Stimulated activated CD4-positive, alpha-beta T cell treated with anti-CD3 and anti-CD28 coated beads, Interleukin-4, amount 100 ng/mL, for 48 hours (primary cell): ENCODE data around the gene RNF144A.

ENCODE experiments used
- DNase-seq, 2 donors: peaks; one replicate each; pipeline ENCODE4 v3.0.0-alpha.2; 2020; ENCODE audit warnings: low read depth in 2 of 2

Gene RNF144A

DNA sequence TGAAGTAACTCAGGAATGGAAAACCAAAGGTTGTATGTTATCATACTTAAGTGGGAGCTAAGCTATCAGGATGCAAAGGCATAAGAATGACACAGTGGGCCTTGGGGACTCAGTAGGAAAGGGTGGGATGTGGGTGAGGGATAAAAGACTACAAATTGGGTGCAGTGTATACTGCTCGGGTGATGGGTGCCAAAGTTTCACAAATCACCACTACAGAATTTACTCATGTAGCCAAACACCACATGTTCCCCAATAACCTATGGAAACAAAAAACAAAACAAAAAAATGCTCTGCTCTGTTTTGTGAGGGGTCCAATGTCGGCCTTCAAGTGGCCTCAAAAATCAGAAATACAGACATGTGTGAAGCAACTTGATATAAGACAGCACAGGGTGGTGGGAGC is 8.9 kb upstream of the RNF144A start:
- DNase-seq = no peak

DNA sequence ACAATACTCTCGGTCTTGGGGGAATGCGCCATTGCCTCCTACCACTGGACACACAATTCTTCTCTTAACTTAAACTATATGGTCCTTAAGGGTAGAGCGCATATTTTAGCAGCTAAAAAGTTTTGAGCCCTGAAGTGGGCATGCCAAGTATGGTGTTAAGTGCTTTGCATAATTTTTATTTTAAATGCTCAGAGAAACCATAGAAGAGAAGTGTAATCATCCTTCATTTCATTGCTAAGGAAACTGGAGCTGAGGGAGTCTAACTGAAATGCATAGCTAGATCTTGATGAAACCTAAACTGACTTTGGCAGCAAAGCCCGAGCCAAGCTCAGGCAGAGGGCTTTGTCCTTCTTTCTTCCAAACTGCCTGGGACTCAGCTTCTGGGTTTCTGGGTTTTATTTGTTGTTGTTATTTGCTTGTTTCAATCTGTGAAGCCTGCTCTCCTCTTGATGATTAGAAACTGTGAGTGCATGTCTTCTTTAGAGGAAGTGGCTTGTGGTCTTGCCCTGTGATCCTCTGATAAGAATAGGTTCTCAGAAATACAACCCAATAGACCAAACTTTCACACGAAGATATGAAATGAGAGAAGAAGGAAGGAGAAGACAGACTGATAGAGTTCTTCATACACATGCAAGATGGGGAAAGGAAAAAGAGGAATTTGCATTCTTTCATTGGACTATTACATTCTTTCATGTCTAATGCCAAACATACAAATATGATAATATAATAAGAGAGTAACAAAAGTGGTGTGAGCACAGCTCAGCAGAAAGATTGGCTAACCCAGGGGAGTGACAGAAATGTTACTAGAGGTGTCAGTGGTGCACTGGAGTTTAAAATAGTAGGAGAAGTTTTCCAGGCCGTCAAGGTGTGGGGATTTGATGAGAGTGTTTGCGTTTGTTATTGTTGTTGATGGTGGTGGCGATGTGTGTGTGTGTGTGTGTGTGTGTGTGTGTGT is 7.5 kb upstream of the RNF144A start:
- DNase-seq = no peak

- DNase-seq = no peak
These were observed 5.5 kb upstream of the RNF144A start for GRCh38 chr2:6911721-6912120.

- DNase-seq = peak in 1 of 2 donors; percentile 48
These were observed 3.6 kb upstream of the RNF144A start for GRCh38 chr2:6913415-6914157.

DNA sequence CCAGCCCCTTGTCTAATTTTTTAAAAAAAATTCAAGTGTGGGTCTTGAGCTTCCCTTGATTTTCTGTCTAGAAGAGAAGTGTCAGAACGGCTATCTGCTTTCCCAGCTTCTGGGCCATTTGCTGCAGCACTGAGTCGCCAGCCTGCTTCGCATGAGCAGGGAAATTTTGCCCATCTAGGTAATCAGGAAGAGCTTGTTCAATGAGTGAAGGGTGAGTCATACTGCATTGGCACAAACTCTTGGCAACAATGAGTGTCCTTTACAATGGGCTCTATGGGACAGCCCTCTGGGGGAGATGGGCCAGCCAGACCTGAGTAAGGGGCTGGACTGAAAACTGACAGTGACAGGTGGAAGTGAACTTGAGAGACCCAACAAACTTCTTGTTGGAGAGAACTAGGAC is 2.4 kb upstream of the RNF144A start:
- DNase-seq = no peak

DNA sequence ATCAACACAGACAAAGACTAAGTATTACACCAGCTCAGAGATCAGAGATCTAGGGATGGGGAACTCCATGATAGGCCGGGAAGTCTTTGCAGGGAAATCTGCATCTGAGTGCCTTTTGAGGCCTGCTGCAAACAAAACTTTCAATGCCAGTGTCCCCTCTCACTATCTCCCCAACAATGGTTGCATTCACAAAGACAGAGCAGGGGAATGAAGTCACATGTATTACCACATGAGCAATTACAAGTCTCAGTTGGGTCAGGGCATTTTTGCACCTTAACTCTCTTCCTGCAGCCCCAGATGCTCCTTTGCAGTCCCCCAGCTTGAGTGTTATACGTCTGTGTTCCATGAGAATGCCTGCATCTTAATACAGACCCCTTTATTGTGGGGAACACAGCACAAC is 1.8 kb upstream of the RNF144A start:
- DNase-seq = no peak

- no peak for DNase-seq
These were observed 988 bp upstream of the RNF144A start for GRCh38 chr2:6916224-6916623.

DNA sequence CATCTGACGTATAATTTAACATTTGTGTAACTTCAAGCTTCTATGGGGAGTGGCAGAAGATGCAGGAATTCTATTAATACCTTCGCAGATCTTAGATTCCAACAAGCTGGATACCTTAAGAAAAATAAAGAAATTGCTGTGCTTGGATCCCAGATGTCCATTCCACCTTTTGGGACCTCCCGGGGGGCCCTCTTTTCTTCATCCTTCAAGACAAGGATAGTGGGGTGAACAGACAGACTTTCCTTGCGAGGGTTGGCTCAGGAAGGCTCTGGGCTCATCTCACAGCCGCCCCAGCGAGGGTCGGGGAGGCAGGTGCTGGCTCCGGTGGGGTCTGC is 509 bp upstream of the RNF144A start:
- no peak for DNase-seq

DNA sequence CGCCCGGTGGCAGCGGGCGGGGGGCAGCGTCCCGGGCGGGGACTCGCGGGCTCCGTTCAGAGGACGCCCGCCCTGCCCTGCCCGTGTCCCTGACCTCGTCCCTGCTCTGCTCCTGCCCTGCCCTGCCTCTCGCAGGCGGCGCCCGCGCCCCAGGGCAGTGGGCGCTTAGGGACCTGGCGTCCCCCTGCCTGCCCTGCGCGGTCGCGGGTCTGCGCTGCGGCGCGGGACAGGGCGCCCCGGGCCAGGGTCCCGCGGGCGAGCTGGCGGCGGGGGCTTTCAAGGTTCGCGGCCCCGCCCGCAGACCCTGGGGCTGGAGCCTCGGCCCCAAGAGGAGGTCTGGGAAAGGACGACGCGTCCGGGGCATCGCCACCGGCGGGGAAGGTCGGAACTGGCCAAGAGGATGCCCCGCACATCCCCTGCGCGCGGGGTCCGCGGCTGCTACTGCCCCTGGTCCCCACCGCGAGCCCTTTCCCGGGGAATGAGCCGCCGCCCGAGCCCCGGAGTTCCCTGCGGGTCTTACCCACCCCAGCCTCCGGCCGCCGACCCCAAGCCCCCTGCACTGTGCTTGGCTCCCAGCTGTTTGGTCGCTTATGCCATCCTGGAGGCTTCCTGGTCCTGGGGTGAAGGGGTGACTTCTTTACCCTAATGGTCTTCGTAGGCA is 679 bp downstream of the RNF144A start:
- no peak for DNase-seq

DNA sequence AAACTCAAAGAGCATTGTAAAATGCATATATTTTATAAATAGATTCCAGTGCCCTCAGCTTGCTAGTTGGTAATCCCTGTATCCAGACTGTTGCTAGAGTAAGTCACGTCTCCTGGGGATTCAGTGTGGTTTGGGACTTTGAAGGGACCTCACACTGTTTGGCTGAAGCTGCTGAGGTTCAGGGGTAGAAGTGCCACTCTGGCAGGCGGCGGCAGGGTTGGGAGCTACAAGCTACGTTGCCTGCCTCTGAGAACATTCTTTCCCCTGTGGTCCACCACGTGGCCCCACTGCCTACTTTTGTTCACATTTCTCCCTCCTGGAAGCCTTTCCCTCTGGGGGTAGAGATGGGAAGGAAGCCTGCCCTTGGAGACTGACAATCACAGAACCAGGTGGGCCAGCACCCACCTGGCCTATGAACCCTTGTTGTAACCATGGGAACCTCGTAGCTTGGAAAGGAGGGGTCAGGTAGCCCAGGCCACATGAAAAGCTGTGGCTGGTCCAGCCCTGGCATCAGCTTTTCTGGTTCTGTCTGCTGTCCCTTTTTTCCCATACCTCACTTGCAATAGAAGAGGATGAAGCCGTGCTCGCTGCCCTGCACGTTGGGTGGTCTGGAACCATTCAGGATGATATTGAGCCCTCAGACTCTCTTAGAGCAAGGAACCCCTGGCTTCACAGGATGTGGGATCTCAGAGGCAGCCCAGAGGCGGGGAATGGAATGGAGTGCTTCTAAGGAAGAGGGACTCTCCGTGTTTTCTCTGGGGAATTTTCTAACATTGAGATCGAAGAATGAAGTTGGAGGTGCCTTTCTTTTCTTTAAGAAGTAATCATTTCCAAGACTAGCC is 2.9 kb downstream of the RNF144A start:
- DNase-seq = no peak

- no peak for DNase-seq
These were observed 3.5 kb downstream of the RNF144A start for GRCh38 chr2:6920743-6921064.

DNA sequence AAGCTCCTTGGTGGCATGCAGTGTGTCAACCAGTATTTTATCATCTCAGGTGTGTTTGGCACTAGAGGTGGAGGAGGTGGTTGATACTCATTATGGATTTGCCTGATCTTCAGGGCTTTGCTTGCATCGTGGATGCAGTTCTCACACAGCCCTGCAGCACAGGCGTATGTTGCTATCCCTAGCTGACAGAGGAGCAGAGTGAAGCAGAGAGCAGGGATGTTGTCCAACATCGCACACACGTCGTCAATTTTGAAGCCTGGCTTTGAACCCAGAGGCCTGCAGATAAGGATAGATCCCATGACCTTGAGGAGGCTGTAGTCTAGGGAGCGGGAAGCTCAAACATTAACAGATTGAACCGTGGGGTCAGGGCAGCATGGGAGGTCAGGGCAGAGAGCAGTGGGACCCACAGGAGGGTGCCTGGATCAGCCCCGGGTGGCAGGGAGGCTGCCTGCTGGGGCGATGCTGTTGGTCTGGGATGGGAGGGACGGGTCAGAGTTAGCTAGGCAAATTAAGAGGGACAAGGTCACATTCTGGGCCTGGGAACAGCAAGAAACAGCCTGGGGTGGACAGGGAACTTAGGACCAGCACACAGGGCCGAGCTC is 4.2 kb downstream of the RNF144A start:
- DNase-seq = no peak

- DNase-seq = no peak
These were observed 5.0 kb downstream of the RNF144A start for GRCh38 chr2:6922201-6922656.

- DNase-seq = no peak
These were observed 6.1 kb downstream of the RNF144A start for GRCh38 chr2:6923319-6923718.

DNA sequence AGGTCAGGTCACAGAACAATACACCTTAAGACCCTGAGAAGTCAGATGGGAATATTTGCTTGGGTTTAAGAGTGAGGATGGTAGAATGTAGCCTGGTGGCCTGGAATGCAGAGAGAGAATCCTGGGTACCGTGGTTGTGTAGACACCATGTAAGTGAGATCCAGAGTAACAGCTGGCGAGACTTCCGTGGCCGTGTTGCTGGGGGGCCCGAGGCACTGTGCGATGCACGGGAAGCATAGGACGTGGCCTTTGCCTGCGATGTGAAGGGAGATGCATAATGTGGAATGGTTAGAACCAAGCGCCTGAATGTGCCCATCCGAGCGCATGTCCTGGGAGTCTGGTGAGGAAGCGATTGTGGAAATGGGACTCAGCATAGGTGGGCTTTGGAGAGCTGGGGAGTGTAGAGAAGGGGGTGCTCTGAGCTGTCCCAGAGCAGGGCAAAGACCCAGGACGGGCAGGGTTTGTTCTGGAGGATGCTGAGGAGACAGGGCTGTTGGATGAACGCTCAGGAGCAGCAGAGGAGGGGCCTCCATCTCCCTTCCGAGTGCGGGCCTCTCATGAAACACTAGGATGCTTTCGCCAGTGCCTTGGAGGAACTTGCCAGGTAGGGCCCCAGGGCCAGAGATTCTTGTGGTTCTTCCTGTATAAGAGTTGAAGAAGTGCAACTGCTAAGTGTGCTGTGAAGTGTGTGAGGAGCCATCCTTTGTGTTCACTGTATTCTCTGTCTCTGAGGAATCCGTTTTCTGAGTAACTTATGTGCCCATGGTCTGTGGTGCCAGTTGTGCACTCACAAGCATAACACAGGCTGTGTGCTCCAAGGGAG is 7.1 kb downstream of the RNF144A start:
- no peak for DNase-seq

- no peak for DNase-seq
These were observed 7.8 kb downstream of the RNF144A start for GRCh38 chr2:6924924-6925409.

DNA sequence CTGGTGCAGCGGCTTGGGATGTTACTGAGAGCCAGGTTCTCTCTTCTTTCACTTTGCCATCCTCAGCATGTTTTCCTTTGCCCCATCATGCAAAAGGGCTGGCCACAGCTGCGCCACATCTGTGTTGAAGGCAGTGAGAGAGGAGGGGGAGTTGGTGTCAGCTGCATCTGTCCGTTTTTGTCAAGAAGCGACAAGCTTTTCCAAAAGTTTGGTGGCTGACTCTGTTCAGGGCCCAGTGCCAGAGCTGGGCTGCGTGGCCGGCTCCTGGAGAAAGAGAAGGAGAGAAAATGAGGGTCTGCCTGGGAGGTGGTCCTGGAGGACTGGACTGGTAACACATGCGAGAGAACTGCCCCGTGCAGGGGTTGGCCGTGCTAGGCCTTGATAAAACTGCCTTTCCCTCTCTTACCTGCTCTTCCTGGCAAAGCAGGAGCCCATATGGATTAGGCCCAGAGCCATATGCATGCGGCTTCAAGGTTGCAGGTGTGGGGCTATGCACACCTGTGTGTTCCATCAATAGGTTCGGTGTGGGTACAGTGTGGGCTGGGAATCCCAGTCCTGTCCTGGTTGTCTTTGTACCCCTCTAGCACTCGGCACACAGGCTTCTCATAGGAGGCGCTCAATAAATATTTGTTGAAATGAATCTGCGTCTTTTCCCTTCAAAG is 9.0 kb downstream of the RNF144A start:
- DNase-seq = no peak

DNA sequence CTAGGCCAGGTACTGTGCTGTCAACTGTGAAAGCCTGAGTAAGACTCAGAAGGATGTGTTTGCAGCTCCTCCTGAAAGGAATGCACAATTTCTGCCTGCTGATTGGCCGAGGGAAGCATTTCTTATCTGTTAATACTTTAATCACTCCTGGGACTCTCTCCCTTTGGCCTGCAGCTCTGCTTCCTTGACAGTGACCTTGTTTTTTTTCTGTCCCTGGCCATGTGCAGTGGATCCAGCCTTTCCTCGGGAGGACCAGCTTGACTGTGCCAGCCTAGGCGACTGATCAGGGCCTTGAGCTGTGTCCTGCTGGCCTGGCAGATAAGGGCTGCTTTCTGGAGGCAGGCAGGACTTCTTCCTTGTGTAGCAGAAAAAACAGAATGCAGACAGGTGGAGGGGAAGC is 10.0 kb downstream of the RNF144A start:
- no peak for DNase-seq

DNA sequence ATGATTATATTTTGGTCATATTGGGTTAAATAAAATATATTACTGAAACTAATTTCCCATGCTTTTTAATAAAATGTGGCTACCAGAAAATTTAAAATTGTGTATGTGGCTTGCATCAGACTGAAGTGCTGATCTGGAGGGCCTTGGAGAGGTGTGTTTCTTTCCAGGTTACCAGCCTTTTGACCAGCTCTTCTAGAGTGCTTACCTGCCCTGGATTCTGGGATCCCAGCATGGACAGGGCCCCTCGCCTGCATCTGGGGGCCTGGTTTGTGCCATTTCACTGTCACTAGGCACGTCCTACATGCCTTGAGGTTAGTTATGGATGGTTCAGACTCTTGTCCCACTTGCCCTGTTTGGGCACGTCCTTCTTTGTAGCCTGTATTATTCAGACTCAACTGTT is 10.5 kb downstream of the RNF144A start:
- no peak for DNase-seq

DNA sequence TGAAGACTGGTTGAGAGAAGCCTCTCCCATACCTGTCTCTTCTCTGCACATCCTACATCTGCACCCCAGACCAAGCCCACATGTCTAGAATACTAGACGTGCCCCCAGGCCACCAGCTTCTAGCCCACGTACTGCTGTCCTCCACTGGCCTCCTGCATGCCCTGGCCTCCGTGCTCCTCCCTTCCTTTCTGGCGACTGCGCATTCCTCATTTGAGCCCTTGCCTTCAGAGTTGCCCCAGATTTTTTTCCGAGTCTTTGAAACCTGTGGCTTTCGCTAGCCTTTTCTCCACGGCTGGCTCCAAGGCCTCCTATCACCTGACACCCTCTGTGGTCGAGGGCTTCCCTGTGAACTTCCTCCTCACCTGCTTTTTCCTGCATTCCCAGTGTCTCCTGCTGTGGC is 11.2 kb downstream of the RNF144A start:
- DNase-seq = no peak
